ENCODE data around the gene CREB1.

DNA sequence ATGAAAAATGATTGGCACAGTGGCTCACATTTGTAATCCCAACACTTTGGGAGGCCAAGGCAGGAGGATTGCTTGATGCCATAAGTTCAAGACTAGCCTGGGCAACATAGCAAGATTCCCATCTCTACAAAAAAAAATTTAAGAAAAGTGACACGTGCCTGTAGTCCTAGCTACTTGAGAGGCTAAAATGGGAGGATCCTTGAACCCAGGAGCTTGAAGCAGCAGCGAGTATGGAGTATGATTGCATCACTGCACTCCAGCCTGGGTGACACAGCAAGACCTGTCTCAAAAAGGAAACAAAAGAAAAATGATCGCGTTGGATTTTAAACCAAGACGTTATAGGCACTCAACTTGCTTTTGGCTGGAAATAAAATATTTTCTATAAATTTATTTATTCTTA, 37.8 kb upstream of the CREB1 start:
- TF ChIP-seq, protein P1, sequence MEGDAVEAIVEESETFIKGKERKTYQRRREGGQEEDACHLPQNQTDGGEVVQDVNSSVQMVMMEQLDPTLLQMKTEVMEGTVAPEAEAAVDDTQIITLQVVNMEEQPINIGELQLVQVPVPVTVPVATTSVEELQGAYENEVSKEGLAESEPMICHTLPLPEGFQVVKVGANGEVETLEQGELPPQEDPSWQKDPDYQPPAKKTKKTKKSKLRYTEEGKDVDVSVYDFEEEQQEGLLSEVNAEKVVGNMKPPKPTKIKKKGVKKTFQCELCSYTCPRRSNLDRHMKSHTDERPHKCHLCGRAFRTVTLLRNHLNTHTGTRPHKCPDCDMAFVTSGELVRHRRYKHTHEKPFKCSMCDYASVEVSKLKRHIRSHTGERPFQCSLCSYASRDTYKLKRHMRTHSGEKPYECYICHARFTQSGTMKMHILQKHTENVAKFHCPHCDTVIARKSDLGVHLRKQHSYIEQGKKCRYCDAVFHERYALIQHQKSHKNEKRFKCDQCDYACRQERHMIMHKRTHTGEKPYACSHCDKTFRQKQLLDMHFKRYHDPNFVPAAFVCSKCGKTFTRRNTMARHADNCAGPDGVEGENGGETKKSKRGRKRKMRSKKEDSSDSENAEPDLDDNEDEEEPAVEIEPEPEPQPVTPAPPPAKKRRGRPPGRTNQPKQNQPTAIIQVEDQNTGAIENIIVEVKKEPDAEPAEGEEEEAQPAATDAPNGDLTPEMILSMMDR (IDR thresholded peaks at IDR 0.05; ENCODE audit: insufficient read depth, low read length), result no peak
- no peak for TF ChIP-seq POLR2AphosphoS5 (IDR thresholded peaks at IDR 0.05; ENCODE audit: low read depth)
- TF ChIP-seq, protein P2, sequence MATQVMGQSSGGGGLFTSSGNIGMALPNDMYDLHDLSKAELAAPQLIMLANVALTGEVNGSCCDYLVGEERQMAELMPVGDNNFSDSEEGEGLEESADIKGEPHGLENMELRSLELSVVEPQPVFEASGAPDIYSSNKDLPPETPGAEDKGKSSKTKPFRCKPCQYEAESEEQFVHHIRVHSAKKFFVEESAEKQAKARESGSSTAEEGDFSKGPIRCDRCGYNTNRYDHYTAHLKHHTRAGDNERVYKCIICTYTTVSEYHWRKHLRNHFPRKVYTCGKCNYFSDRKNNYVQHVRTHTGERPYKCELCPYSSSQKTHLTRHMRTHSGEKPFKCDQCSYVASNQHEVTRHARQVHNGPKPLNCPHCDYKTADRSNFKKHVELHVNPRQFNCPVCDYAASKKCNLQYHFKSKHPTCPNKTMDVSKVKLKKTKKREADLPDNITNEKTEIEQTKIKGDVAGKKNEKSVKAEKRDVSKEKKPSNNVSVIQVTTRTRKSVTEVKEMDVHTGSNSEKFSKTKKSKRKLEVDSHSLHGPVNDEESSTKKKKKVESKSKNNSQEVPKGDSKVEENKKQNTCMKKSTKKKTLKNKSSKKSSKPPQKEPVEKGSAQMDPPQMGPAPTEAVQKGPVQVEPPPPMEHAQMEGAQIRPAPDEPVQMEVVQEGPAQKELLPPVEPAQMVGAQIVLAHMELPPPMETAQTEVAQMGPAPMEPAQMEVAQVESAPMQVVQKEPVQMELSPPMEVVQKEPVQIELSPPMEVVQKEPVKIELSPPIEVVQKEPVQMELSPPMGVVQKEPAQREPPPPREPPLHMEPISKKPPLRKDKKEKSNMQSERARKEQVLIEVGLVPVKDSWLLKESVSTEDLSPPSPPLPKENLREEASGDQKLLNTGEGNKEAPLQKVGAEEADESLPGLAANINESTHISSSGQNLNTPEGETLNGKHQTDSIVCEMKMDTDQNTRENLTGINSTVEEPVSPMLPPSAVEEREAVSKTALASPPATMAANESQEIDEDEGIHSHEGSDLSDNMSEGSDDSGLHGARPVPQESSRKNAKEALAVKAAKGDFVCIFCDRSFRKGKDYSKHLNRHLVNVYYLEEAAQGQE (IDR thresholded peaks at IDR 0.05; ENCODE audit: insufficient replicate concordance, low read depth), result no peak
- no peak for TF ChIP-seq GABPA (IDR thresholded peaks at IDR 0.05; ENCODE audit: low read depth)
